GM19099 (cell line): ENCODE results near the gene NUBP1.

Experiments
- POLR2A ChIP-seq: IDR thresholded peaks from 3 replicates; pipeline ENCODE4 v1.6.1; 2011; ENCODE audit warnings: low read depth; ENCODE audit not compliant: insufficient read length; ENCODE audit errors: extremely low read depth

The NUBP1 gene

DNA sequence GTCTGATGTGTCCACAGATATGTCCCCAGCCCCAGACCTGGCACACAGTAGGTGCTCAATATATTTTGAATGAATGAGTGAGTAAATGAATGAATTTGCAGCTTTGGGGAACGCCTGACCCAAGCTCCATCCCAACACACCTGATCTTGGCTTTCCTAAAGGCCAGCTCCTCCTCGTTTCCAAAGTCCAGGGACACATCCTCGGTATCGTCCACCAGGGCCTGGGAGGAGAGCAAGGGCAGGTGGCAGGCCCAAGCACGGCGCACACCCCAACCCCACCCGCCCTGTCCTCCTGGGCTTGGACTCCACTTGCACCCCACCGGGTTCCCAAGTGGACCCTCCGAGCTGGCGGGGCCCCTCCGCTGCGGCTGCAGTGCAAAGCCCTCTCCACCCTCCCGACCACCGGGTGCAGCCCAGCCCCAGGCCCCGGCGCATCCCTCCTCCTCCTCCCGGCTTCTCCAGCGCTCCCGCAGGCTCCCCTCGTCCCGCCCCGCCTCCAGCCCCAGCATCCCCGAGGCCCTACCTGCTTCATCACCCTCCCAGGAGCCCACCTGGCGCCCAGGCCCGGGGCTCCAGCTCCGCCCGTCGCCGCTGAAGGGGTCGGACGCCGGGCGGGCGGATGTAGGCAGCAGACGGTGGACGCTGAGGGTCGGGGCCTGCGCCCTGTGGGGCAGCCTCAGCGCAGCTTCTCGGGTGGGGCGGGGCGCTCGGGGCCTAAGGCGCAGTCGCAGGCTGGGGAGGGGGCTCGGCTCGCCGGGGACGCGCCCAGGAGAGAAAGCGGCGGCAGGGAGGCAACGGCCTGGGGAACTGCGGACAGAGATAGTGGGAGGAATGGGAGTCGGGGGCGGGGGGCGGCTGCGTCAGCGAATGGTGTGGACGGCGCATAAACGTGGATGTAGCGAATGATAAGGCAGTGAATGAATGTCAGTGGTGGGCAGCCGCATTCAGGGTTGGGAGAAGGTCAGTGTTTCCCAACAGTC, 74.6 kb downstream of the NUBP1 start, which contains the start of gene TVP23A:
Gene TVP23A, minus strand, starts transcription at position 832 of the 979 bp plus-strand sequence. Its CDS starts 301 bp downstream, at position 531.
- TF ChIP-seq POLR2A: no peak
